HCT116 (cell line): Measurements from ENCODE around the gene MTUS2. TPM values are rescaled to one million over a fixed set of nuclear protein-coding genes. Genes with fewer than 3 reads are reported as not detected.

Experiments used
- ATAC-seq: fragments of 200-7000 bp; cut with Tn5 transposase; 2 replicates; pipeline ENCODE4 v1.9.1; 2020; ENCODE audit warnings: mild to moderate bottlenecking, moderate library complexity
- BruUV-seq: library from RNA; stranded (reverse); fragments of 400-500 nt; replicated peaks from 2 replicates; lab custom pipeline; 2021; lab: Mats Ljungman, UMichigan
- CTCF ChIA-PET: fragments of 300-600 bp; sonication (Branson Sonifier 250); formaldehyde crosslinking; loops from one replicate; lab custom pipeline; 2021; ENCODE audit warnings: antibody characterized with exemption; lab: Charles Lee
- POLR2A ChIA-PET: fragments of 300-600, 350-600 bp; sonication (Branson Sonifier 250); formaldehyde crosslinking; loops from one replicate; lab custom pipeline; 2021; ENCODE audit warnings: antibody characterized with exemption; lab: Charles Lee
- RAD21 ChIA-PET, 2 experiments: fragments of 300-600 bp; sonication (Branson Sonifier 250); formaldehyde crosslinking; loops; one replicate each; lab custom pipeline; 2023; ENCODE audit warnings: low total read pairs in 2 of 2; ENCODE audit not compliant: uncharacterized antibody in 2 of 2, unreplicated experiment in 2 of 2, low non-redundant PET in 1 of 2; lab: Charles Lee
- DNase-seq: peaks from one replicate; pipeline ENCODE4 v3.0.0-alpha.2; 2010; ENCODE audit warnings: low read depth, low spot score
- H2AFZ ChIP-seq: fragments of 200-600 bp; shearing (Covaris generic), sonication (generic); 2 replicates; pipeline ENCODE4 v1.6.1; 2017; ENCODE audit warnings: low read depth, mixed run types, mixed read lengths, antibody characterized with exemption, low read length; ENCODE audit not compliant: poor library complexity, severe bottlenecking
- H3K27ac ChIP-seq: 2 replicates; pipeline ENCODE4 v1.5.1; 2012; ENCODE audit warnings: low read depth, low read length
- H3K27me3 ChIP-seq: fragments of 200-600 bp; sonication (generic); 2 replicates; pipeline ENCODE4 v1.6.1; 2016; ENCODE audit warnings: mixed run types, low read length, mixed read lengths; ENCODE audit not compliant: insufficient read depth
- H3K36me3 ChIP-seq, 2 experiments: fragments of 200-500 bp in 1 of 2; fragments of 200-600 bp in 1 of 2; sonication (Bioruptor generic) in 1 of 2; sonication (generic) in 1 of 2; 2 replicates each; pipeline versions ENCODE4 v1.5.1 to v1.6.1; 2014 to 2016; ENCODE audit warnings: low read length in 2 of 2, inconsistent platforms in 1 of 2, mixed read lengths in 1 of 2, mixed run types in 1 of 2; ENCODE audit not compliant: insufficient read depth in 2 of 2, control insufficient read depth in 1 of 2
- H3K4me1 ChIP-seq, 2 experiments: fragments of 200-600 bp in 1 of 2; sonication (generic) in 1 of 2; 2 replicates each; pipeline versions ENCODE4 v1.5.1 to v1.6.1; 2012 to 2017; ENCODE audit warnings: low read length in 2 of 2, inconsistent platforms in 1 of 2, mild to moderate bottlenecking in 1 of 2, mixed read lengths in 1 of 2, mixed run types in 1 of 2, moderate library complexity in 1 of 2; ENCODE audit not compliant: insufficient read depth in 2 of 2, control insufficient read depth in 1 of 2
- H3K4me2 ChIP-seq: fragments of 200-600 bp; sonication (generic); 2 replicates; pipeline ENCODE4 v1.6.1; 2017; ENCODE audit warnings: mixed run types, low read length, mixed read lengths
- H3K4me3 ChIP-seq, 2 experiments: fragments of 200-600 bp in 1 of 2; sonication (generic) in 1 of 2; replicated peaks in 1 of 2; 2 replicates each; pipeline ENCODE4 v1.5.1; 2011 to 2016; ENCODE audit warnings: low read length in 2 of 2, control low read depth in 1 of 2, low read depth in 1 of 2, mild to moderate bottlenecking in 1 of 2, mixed read lengths in 1 of 2, mixed run types in 1 of 2
- H3K79me2 ChIP-seq: fragments of 200-600 bp; sonication (generic); 2 replicates; pipeline ENCODE4 v1.6.1; 2017; ENCODE audit warnings: mild to moderate bottlenecking, mixed run types, low read length, moderate library complexity, mixed read lengths; ENCODE audit not compliant: insufficient read depth
- H3K9ac ChIP-seq: fragments of 200-600 bp; sonication (generic); 2 replicates; pipeline ENCODE4 v1.6.1; 2016; ENCODE audit warnings: low read length, mixed read lengths
- H3K9me2 ChIP-seq: fragments of 200-600 bp; sonication (generic), shearing (Covaris generic); 2 replicates; pipeline ENCODE4 v1.6.1; 2017; ENCODE audit warnings: mixed run types, mild to moderate bottlenecking, moderate library complexity; ENCODE audit not compliant: insufficient read depth
- H3K9me3 ChIP-seq, 2 experiments: fragments of 200-500 bp in 1 of 2; fragments of 200-600 bp in 1 of 2; sonication (Bioruptor generic) in 1 of 2; sonication (generic) in 1 of 2; 2 replicates each; pipeline ENCODE4 v1.6.1; 2014 to 2017; ENCODE audit warnings: low read length in 2 of 2, mixed read lengths in 2 of 2, inconsistent platforms in 1 of 2, low read depth in 1 of 2, mild to moderate bottlenecking in 1 of 2, mixed run types in 1 of 2, moderate library complexity in 1 of 2; ENCODE audit not compliant: control insufficient read depth in 1 of 2, insufficient read depth in 1 of 2
- H4K20me1 ChIP-seq: fragments of 200-600 bp; sonication (generic), shearing (Covaris generic); 2 replicates; pipeline ENCODE4 v1.6.1; 2017; ENCODE audit warnings: mixed run types, mild to moderate bottlenecking, moderate library complexity; ENCODE audit not compliant: insufficient read depth
- ATF3 ChIP-seq: IDR thresholded peaks from 2 replicates; pipeline ENCODE4 v1.6.1; 2012
- CTCF ChIP-seq, 3 experiments: fragments of 200-600 bp in 1 of 3; sonication (generic) in 1 of 3; IDR thresholded peaks in 2 of 3; conservative IDR thresholded peaks in 1 of 3; 2 replicates each; pipeline ENCODE4 v1.5.1; 2012 to 2017; ENCODE audit warnings: low read depth in 2 of 3, low read length in 2 of 3, antibody characterized with exemption in 1 of 3, borderline replicate concordance in 1 of 3, control low read depth in 1 of 3, mild to moderate bottlenecking in 1 of 3, mixed read lengths in 1 of 3, mixed run types in 1 of 3, moderate library complexity in 1 of 3; ENCODE audit not compliant: insufficient read depth in 1 of 3
- EZH2 ChIP-seq: fragments of 200-600 bp; sonication (generic); IDR thresholded peaks from 2 replicates; pipeline ENCODE4 v1.6.1; 2017; ENCODE audit warnings: antibody characterized with exemption, mixed run types
- FOSL1 ChIP-seq: IDR thresholded peaks from 2 replicates; pipeline ENCODE4 v1.6.1; 2012; ENCODE audit warnings: low read depth
- JUND ChIP-seq: IDR thresholded peaks from 2 replicates; pipeline ENCODE4 v1.6.1; 2012
- POLR2A ChIP-seq: IDR thresholded peaks from 2 replicates; pipeline ENCODE4 v1.7.0; 2011; ENCODE audit warnings: borderline replicate concordance; ENCODE audit not compliant: insufficient read depth, insufficient read length; ENCODE audit errors: extremely low read depth
- RAD21 ChIP-seq: IDR thresholded peaks from 2 replicates; pipeline ENCODE4 v1.6.1; 2012; ENCODE audit warnings: low read depth, mild to moderate bottlenecking
- REST ChIP-seq: IDR thresholded peaks from 2 replicates; pipeline ENCODE4 v1.6.1; 2012; ENCODE audit warnings: low read depth
- TCF7L2 ChIP-seq: IDR thresholded peaks from 2 replicates; pipeline ENCODE4 v1.7.0; 2011; ENCODE audit warnings: borderline replicate concordance, inconsistent platforms; ENCODE audit not compliant: insufficient read depth, insufficient read length; ENCODE audit errors: extremely low read depth
- YY1 ChIP-seq: IDR thresholded peaks from 2 replicates; pipeline ENCODE4 v1.6.1; 2011; ENCODE audit warnings: low read length, low read depth, moderate library complexity, mild to moderate bottlenecking; ENCODE audit not compliant: insufficient replicate concordance; ENCODE audit errors: extremely low read depth
- ZBTB33 ChIP-seq: IDR thresholded peaks from 2 replicates; pipeline ENCODE4 v1.6.1; 2011; ENCODE audit warnings: mild to moderate bottlenecking, low read length, moderate library complexity; ENCODE audit not compliant: insufficient replicate concordance; ENCODE audit errors: extremely low read depth
- ZFX ChIP-seq: fragments of 450-650 bp; IDR thresholded peaks from 2 replicates; pipeline ENCODE4 v1.6.1; 2017
- ZNF274 ChIP-seq: fragments of 200-500 bp; sonication (Bioruptor generic); IDR thresholded peaks from 2 replicates; pipeline ENCODE4 v1.6.1; 2014; ENCODE audit warnings: mild to moderate bottlenecking, low read depth, low read length, inconsistent platforms
- intact Hi-C: fragments of 100-400 bp; cut with micrococcal nuclease; formaldehyde crosslinking; loops from 2 replicates; pipeline ENCODE4 v1.10.0; 2022
- total RNA-seq: library from RNA; stranded (reverse); gene quantifications from one replicate; pipeline ENCODE4 v1.2.1, GENCODE V29; 2021; ENCODE audit not compliant: unreplicated experiment

Gene MTUS2
- total RNA-seq, 1 experiment from 2014 or later = 0.02 TPM

- Histone ChIP-seq H3K4me3 (no peak overlapping the region), H3K4me2 (no peak overlapping the region), H3K9me3 (no peaks in the 10 kb centered on the region), H3K4me1 (no peaks in the 10 kb centered on the region), H3K9ac (no peak overlapping the region), H3K79me2 (no peaks in the 10 kb centered on the region), H3K36me3 (no peaks in the 10 kb centered on the region), H3K9me2 (no peaks in the 10 kb centered on the region), H3K27ac (no peak overlapping the region), H2AFZ (no peak overlapping the region), H3K27me3 (peaks cover 25% of the 10 kb centered on the region; the same call in 1 of the 2 replicates), H4K20me1 (no peaks in the 10 kb centered on the region)
- no peak for TF ChIP-seq JUND
- no peak for TF ChIP-seq TCF7L2
- TF ChIP-seq FOSL1 = no peak
- TF ChIP-seq RAD21 = no peak
- ChIA-PET CTCF (no interaction called here), RAD21 (no interaction called here), POLR2A (no interaction called here)
- no TSS peak for BruUV-seq
- DNase-seq = no peak
- intact Hi-C loops = no loop called here
- ATAC-seq = no peak
These were observed 508.4 kb downstream of the MTUS2 start for GRCh38 chr13:29328501-29328900.

GRCh38 chr13:29336356-29336755 is 516.2 kb downstream of the MTUS2 start:
- ChIA-PET CTCF (no interaction called here), POLR2A (no interaction called here)
- TF ChIP-seq YY1 = no peak
- TF ChIP-seq ZFX = no peak
- no peak for TF ChIP-seq ATF3
- no peak for TF ChIP-seq ZBTB33
- TF ChIP-seq ZNF274 = no peak
- TF ChIP-seq EZH2 = no peak
- no peak for TF ChIP-seq POLR2A
- no peak for TF ChIP-seq REST
- no peak for TF ChIP-seq CTCF (IDR thresholded peaks at IDR 0.05 in 2 of 3, conservative IDR thresholded peaks at IDR 0.05 in 1 of 3; ENCODE audit: borderline replicate concordance in 1 of 3, insufficient read depth in 1 of 3, low read depth in 2 of 3, low read length in 2 of 3)
- no peak for TF ChIP-seq JUND

More at GRCh38 chr13:29336356-29336755, 516.2 kb downstream of the MTUS2 start:
- Histone ChIP-seq H3K9me3 (no peaks in the 10 kb centered on the region), H3K36me3 (no peaks in the 10 kb centered on the region), H3K79me2 (no peaks in the 10 kb centered on the region), H2AFZ (no peak overlapping the region), H3K4me1 (no peaks in the 10 kb centered on the region), H3K27ac (no peak overlapping the region), H3K27me3 (no peaks in the 10 kb centered on the region), H4K20me1 (no peaks in the 10 kb centered on the region), H3K9ac (no peak overlapping the region), H3K9me2 (no peaks in the 10 kb centered on the region), H3K4me2 (no peak overlapping the region), H3K4me3 (no peak overlapping the region)
- intact Hi-C loops = no loop called here
- DNase-seq = no peak
- ATAC-seq = no peak
- no TSS peak for BruUV-seq
- RAD21 ChIA-PET = no interaction called here
